Natural killer cell (primary cell): ENCODE measurements around the gene CHMP2A. TPM values are rescaled to one million over a fixed set of nuclear protein-coding genes. Genes with fewer than 3 reads are reported as not detected.
A peak's percentile ranks its signal among the peaks of the same experiment; 100 is the strongest.

Source experiments
- ATAC-seq, 3 donors: fragments of 150-1000 bp in 2 of 3; fragments of 200-7000 bp in 1 of 3; cut with Tn5 transposase; 1 replicate in 1 of 3; 2 replicates in 2 of 3; pipeline ENCODE4 v1.10.0; 2021; ENCODE audit warnings: mild to moderate bottlenecking in 2 of 3, moderate library complexity in 2 of 3
- DNase-seq, 2 donors: peaks; one replicate each; pipeline versions ENCODE4 v3.0.0 to v3.0.0-alpha.2; 2013 to 2021; ENCODE audit warnings: mixed read lengths in 1 of 2
- H3K27ac ChIP-seq: one replicate; pipeline ENCODE4 v1.5.1; 2013; ENCODE audit warnings: mild to moderate bottlenecking, low read length
- H3K27me3 ChIP-seq: one replicate; pipeline ENCODE4 v1.6.1; 2013; ENCODE audit warnings: low read length; ENCODE audit not compliant: control insufficient read depth, insufficient read depth
- H3K36me3 ChIP-seq: one replicate; pipeline ENCODE4 v1.6.1; 2013; ENCODE audit warnings: low read length; ENCODE audit not compliant: control insufficient read depth, insufficient read depth
- H3K4me1 ChIP-seq: one replicate; pipeline ENCODE4 v1.6.1; 2013; ENCODE audit warnings: low read length; ENCODE audit not compliant: control insufficient read depth, insufficient read depth
- H3K4me3 ChIP-seq: one replicate; pipeline ENCODE4 v1.5.1; 2013; ENCODE audit warnings: low read length
- H3K9me3 ChIP-seq: one replicate; pipeline ENCODE4 v1.6.1; 2013; ENCODE audit warnings: low read length; ENCODE audit not compliant: control insufficient read depth, insufficient read depth
- H3K27ac Mint-ChIP-seq, 2 donors: one replicate each; pipeline ENCODE4 v1.8.0; 2022; ENCODE audit warnings: mild to moderate bottlenecking in 2 of 2, mixed read lengths in 2 of 2, moderate library complexity in 1 of 2
- H3K27me3 Mint-ChIP-seq, 2 donors: one replicate each; pipeline ENCODE4 v1.8.0; 2022; ENCODE audit warnings: low read depth in 2 of 2, mixed read lengths in 2 of 2
- H3K36me3 Mint-ChIP-seq: one replicate; pipeline ENCODE4 v1.8.0; 2022; ENCODE audit warnings: mixed read lengths
- H3K4me1 Mint-ChIP-seq, 2 donors: one replicate each; pipeline ENCODE4 v1.8.0; 2022; ENCODE audit warnings: mixed read lengths in 2 of 2
- H3K4me3 Mint-ChIP-seq: one replicate; pipeline ENCODE4 v1.8.0; 2022; ENCODE audit warnings: mild to moderate bottlenecking, moderate library complexity, mixed read lengths
- H3K9me3 Mint-ChIP-seq, 2 donors: one replicate each; pipeline ENCODE4 v1.8.0; 2022; ENCODE audit warnings: mixed read lengths in 2 of 2
- CTCF ChIP-seq: fragments of 200-600 bp; IDR thresholded peaks from one replicate; pipeline ENCODE4 v1.8.0; 2022; ENCODE audit warnings: antibody characterized with exemption
- WGBS: methylation state at CpG from one replicate; pipeline ENCODE4 v1.1.7; 2013; ENCODE audit warnings: missing lambda C conversion rate; ENCODE audit not compliant: insufficient coverage; 5-methylcytosine and 5-hydroxymethylcytosine counted together
- intact Hi-C: fragments of 100-400 bp; cut with micrococcal nuclease; formaldehyde crosslinking; loops from one replicate; pipeline ENCODE4 v1.14.2; 2022
- total RNA-seq, 4 donors: library from RNA; stranded (reverse); fragments of 120-200 nt in 1 of 4; gene quantifications; one replicate each; pipeline versions ENCODE4 v1.2.3 to v1.2.4, GENCODE V29; 2013 to 2022

CHMP2A gene
- total RNA-seq, 3 donors from 2014 or later (not counting 1 experiment from before 2014, with no cell fraction given) = 82.7 to 95.7 (median 94.7) TPM

- Mint-ChIP-seq H3K36me3 (no peaks in the 10 kb centered on the region), H3K9me3 (no peaks in the 10 kb centered on the region), H3K27ac (peak within 1 kb of the TSS; percentile 99), H3K4me1 (peaks cover 43 to 88% of the 10 kb centered on the region in 2 donors), H3K4me3 (peak within 1 kb of the TSS; percentile 98), H3K27me3 (no peaks in the 10 kb centered on the region)
- Histone ChIP-seq H3K4me3 (peak within 1 kb of the TSS; percentile 95), H3K27me3 (no peaks in the 10 kb centered on the region), H3K36me3 (peaks cover 17% of the 10 kb centered on the region), H3K27ac (peak within 1 kb of the TSS; percentile 100), H3K9me3 (no peaks in the 10 kb centered on the region), H3K4me1 (peaks cover 76% of the 10 kb centered on the region)
- intact Hi-C loops = no loop called here
- DNase-seq (peak in 1 of 2 donors; percentile 76), ATAC-seq (peak; percentile 9 to 36 (median 11))
- WGBS = under 1% methylated on average over 62 of the region's 62 CpGs
- no peak for TF ChIP-seq CTCF
Observed at GRCh38 chr19:58558066-58558622, 3.2 kb upstream of the CHMP2A start, which contains the start of gene UBE2M. TSS of gene UBE2M (minus strand) at chr19:58558611. CDS start at chr19:58558381, 230 bp downstream.

DNA sequence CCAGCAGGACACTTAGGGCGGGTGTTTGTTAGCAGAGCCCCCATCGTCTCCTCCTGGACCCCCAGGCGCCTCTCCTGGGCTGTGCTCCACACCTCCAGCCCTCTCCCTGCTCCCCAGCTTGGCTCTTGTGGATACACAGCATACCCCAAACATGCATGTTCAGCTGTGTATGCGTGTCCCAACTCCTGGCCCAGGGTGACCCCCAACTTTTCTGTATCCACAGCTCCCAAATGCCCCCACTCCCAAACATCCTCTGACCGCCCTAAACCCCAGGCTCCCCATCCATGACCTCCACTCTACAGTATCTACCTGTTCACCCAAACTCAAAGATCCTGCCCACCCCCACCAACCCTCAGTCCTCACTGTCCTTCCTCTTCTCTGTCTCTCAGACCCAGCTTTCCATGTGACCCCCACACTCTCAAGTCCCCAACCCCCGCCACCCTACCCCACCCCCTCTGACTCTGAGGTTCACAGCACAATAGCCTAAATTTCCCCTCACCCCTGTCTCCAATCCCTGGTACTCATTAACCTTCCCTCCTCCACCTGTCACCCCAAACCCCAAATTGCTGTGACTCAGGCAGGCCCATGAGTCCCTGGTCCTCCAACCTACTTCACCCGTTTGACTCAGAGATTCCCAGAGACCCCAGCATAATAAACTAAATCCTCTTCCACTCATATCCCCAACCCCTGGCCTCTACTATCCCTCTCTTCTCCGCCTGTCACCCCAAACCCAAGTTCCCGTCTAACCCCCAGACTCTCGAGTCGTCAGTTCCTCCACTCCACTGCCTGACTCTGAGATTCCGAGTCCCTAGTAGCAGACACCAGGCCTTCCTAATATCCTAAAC is 2.5 kb upstream of the CHMP2A start:
- no peaks in the 10 kb centered on the region for H3K36me3 Mint-ChIP-seq
- H3K27me3 Mint-ChIP-seq = no peaks in the 10 kb centered on the region
- intact Hi-C loops = no loop called here
- DNase-seq (no peak), ATAC-seq (no peak)
- H3K4me3 ChIP-seq = peak overlapping the region; percentile 80
- no peaks in the 10 kb centered on the region for H3K27me3 ChIP-seq
- H3K9me3 Mint-ChIP-seq = no peaks in the 10 kb centered on the region
- no peak for TF ChIP-seq CTCF
- H3K4me1 ChIP-seq = peaks cover 71% of the 10 kb centered on the region
- peak overlapping the region; percentile 98 for H3K4me3 Mint-ChIP-seq
- peaks cover 38 to 88% of the 10 kb centered on the region in 2 donors for H3K4me1 Mint-ChIP-seq
- H3K9me3 ChIP-seq = no peaks in the 10 kb centered on the region
- H3K27ac Mint-ChIP-seq = peak overlapping the region; percentile 99
- H3K36me3 ChIP-seq = peaks cover 24% of the 10 kb centered on the region
- peak overlapping the region; percentile 92 for H3K27ac ChIP-seq
- WGBS = 37% methylated on average over 12 of the region's 12 CpGs

DNA sequence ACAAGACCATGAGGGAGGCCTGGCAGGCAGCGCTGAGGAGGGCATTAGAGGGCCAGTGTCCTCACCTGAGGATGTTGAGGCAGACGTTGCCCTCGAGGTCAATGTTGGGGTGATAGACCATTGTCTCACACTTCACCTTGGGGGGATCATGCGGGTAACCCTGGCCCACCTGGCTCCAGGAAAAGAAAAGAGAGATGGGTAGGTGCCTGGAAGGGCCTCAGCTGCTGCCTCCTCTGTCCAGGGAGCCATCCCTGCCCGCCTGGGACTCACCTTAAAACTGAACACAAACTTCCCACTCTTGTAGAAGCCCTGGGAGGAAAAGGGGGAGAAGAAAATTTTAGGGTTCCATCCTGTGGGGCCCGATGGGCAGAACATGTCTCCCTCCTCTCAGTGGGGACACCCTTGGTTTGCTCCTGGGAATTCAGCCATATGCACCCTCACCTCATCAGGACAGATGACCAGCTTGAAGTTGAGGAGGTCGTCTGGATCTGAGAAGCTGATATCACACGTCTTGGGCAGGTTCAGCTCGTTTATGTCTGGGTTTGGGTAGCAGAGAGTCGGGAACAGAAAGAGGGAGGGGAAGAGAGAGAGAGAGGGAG is 1.8 kb upstream of the CHMP2A start:
- no peaks in the 10 kb centered on the region for H3K27me3 ChIP-seq
- peaks cover 31% of the 10 kb centered on the region for H3K36me3 ChIP-seq
- H3K4me3 ChIP-seq = no peak overlapping the region
- Mint-ChIP-seq H3K27ac (peak overlapping the region; percentile 99), H3K27me3 (no peaks in the 10 kb centered on the region), H3K9me3 (no peaks in the 10 kb centered on the region), H3K4me1 (peaks cover 38 to 82% of the 10 kb centered on the region in 2 donors), H3K4me3 (peak overlapping the region; percentile 98), H3K36me3 (no peaks in the 10 kb centered on the region)
- TF ChIP-seq CTCF = no peak
- no peaks in the 10 kb centered on the region for H3K9me3 ChIP-seq
- peaks cover 64% of the 10 kb centered on the region for H3K4me1 ChIP-seq
- intact Hi-C loops = no loop called here
- ATAC-seq (no peak), DNase-seq (peak in 1 of 2 donors; percentile 15)
- H3K27ac ChIP-seq = peak overlapping the region; percentile 92
- 68% methylated on average over 8 of the region's 10 CpGs for WGBS
